Endothelial cell of umbilical vein (primary cell): Measurements from ENCODE around the gene CALU. TPM values are rescaled to one million over a fixed set of nuclear protein-coding genes. Genes with fewer than 3 reads are reported as not detected.

Source experiments
- BruUV-seq: library from RNA; stranded (reverse); fragments of 400-500 nt; replicated peaks from 2 replicates; lab custom pipeline; 2021; lab: Mats Ljungman, UMichigan
- CTCF ChIA-PET: fragments of 300-600, 350-600 bp; sonication (Branson Sonifier 250); formaldehyde crosslinking; loops from one replicate; lab custom pipeline; 2021; ENCODE audit warnings: antibody characterized with exemption, inconsistent platforms; lab: Charles Lee
- POLR2A ChIA-PET: fragments of 300-600, 350-600 bp; sonication (Branson Sonifier 250); formaldehyde crosslinking; loops from one replicate; lab custom pipeline; 2021; ENCODE audit warnings: antibody characterized with exemption, inconsistent platforms; lab: Charles Lee
- DNase-seq: peaks from one replicate; pipeline ENCODE4 v3.0.0-alpha.2; 2011; ENCODE audit warnings: low read depth, low spot score
- FAIRE-seq: peaks from 2 replicates; lab custom pipeline; 2011; peaks lifted over from hg19 to GRCh38; lab: Jason Lieb, UNC
- H2AFZ ChIP-seq: 2 replicates; pipeline ENCODE4 v1.6.0; 2012; ENCODE audit warnings: low read depth, low read length, control low read depth, inconsistent platforms
- H3K27ac ChIP-seq: 2 replicates; pipeline ENCODE4 v1.5.1; 2011; ENCODE audit warnings: low read depth, mild to moderate bottlenecking, control low read depth, low read length, moderate library complexity; ENCODE audit not compliant: insufficient read depth
- H3K27me3 ChIP-seq, 2 experiments: 2 replicates each; pipeline versions ENCODE4 v1.6.0 to v1.6.1; 2011; ENCODE audit warnings: low read length in 2 of 2, mixed read lengths in 1 of 2; ENCODE audit not compliant: control insufficient read depth in 2 of 2, insufficient read depth in 2 of 2
- H3K36me3 ChIP-seq, 2 experiments: 2 replicates in 1 of 2; 3 replicates in 1 of 2; pipeline ENCODE4 v1.5.1; 2011; ENCODE audit warnings: low read length in 2 of 2, mild to moderate bottlenecking in 1 of 2, moderate library complexity in 1 of 2; ENCODE audit not compliant: control insufficient read depth in 2 of 2, insufficient read depth in 2 of 2; ENCODE audit errors: extremely low read depth in 1 of 2
- H3K4me1 ChIP-seq: 3 replicates; pipeline ENCODE4 v1.5.1; 2011; ENCODE audit warnings: mild to moderate bottlenecking, low read length; ENCODE audit not compliant: control insufficient read depth, insufficient read depth; ENCODE audit errors: extremely low read depth
- H3K4me2 ChIP-seq: 2 replicates; pipeline ENCODE4 v1.6.1; 2011; ENCODE audit warnings: low read length, control low read depth, mixed read lengths; ENCODE audit not compliant: insufficient read depth
- H3K4me3 ChIP-seq, 3 experiments: fragments of 200-600 bp in 1 of 3; sonication (generic), shearing (Covaris generic) in 1 of 3; replicated peaks in 1 of 3; 2 replicates each; pipeline ENCODE4 v1.5.1; 2011 to 2016; ENCODE audit warnings: control low read depth in 3 of 3, low read length in 3 of 3, mild to moderate bottlenecking in 2 of 3, inconsistent platforms in 1 of 3, low read depth in 1 of 3, moderate library complexity in 1 of 3; ENCODE audit not compliant: insufficient read depth in 1 of 3
- H3K79me2 ChIP-seq: 2 replicates; pipeline ENCODE4 v1.6.0; 2012; ENCODE audit warnings: low read length, inconsistent platforms; ENCODE audit not compliant: control insufficient read depth, insufficient read depth
- H3K9ac ChIP-seq: replicated peaks from 2 replicates; pipeline ENCODE3; 2011; ENCODE audit warnings: low read length, control low read depth; ENCODE audit not compliant: insufficient read depth; ENCODE audit errors: extremely low read depth
- H3K9me1 ChIP-seq: replicated peaks from 3 replicates; pipeline ENCODE4 v1.6.0; 2011; ENCODE audit warnings: mild to moderate bottlenecking, low read length; ENCODE audit not compliant: control insufficient read depth, insufficient read depth; ENCODE audit errors: extremely low read depth
- H3K9me3 ChIP-seq: replicated peaks from 2 replicates; pipeline ENCODE4 v1.5.1; 2012; ENCODE audit warnings: low read length, inconsistent platforms; ENCODE audit not compliant: control insufficient read depth, insufficient read depth
- H4K20me1 ChIP-seq: replicated peaks from 2 replicates; pipeline ENCODE3; 2011; ENCODE audit warnings: mild to moderate bottlenecking, low read length; ENCODE audit not compliant: control insufficient read depth, insufficient read depth; ENCODE audit errors: extremely low read depth
- FOS ChIP-seq: IDR thresholded peaks from 2 replicates; pipeline ENCODE4 v1.6.1; 2011; ENCODE audit warnings: mild to moderate bottlenecking, low read length, moderate library complexity, borderline replicate concordance; ENCODE audit not compliant: insufficient read depth
- GATA2 ChIP-seq: IDR thresholded peaks from 2 replicates; pipeline ENCODE4 v1.7.0; 2011; ENCODE audit warnings: low read depth, mild to moderate bottlenecking, moderate library complexity, mixed read lengths, low read length; ENCODE audit not compliant: insufficient read length, insufficient read depth
- JUN ChIP-seq: IDR thresholded peaks from 2 replicates; pipeline ENCODE4 v1.6.1; 2011; ENCODE audit warnings: borderline replicate concordance, low read depth; ENCODE audit not compliant: insufficient read length, insufficient read depth
- POLR2A ChIP-seq: IDR thresholded peaks from 2 replicates; pipeline ENCODE4 v1.6.1; 2012; ENCODE audit warnings: low read depth, mild to moderate bottlenecking, control low read depth, low read length
- POLR2AphosphoS5 ChIP-seq: IDR thresholded peaks from 2 replicates; pipeline ENCODE4 v1.6.1; 2012; ENCODE audit warnings: low read depth, mild to moderate bottlenecking, control low read depth, low read length, moderate library complexity; ENCODE audit not compliant: insufficient read depth
- dilution Hi-C: fragments of 300-500 bp; cut with MboI; formaldehyde crosslinking; loops from one replicate; pipeline ENCODE4 v1.15.0; 2019; ENCODE audit warnings: low sequenced_read_pairs; ENCODE audit not compliant: extremely low pct_ligation_motif_present
- intact Hi-C: fragments of 100-400 bp; cut with micrococcal nuclease; formaldehyde crosslinking; loops from one replicate; pipeline ENCODE4 v1.10.0; 2022
- polyA plus RNA-seq, 4 experiments: library from polyadenylated mRNA; depleted of rRNA in 3 of 4; stranded (reverse) in 3 of 4; unstranded in 1 of 4; fragments of >200 nt; gene quantifications; 2 replicates each; pipeline versions ENCODE4 v1.2.1 to v1.2.3, GENCODE V29; 2011 to 2012; ENCODE audit warnings: missing spikeins in 1 of 4
- total RNA-seq: library from RNA; stranded (reverse); gene quantifications from 2 replicates; pipeline ENCODE4 v1.2.3, GENCODE V29; 2021
- TF ChIP-seq, protein P1 (sequence below): IDR thresholded peaks from 2 replicates; pipeline ENCODE4 v1.6.1; 2011; ENCODE audit not compliant: insufficient read depth, insufficient read length
- TF ChIP-seq, protein P2 (sequence below), 2 donors: IDR thresholded peaks; 1 replicate in 1 of 2; 2 replicates in 1 of 2; pipeline ENCODE4 v1.5.1; 2011; ENCODE audit warnings: low read length in 2 of 2, mild to moderate bottlenecking in 2 of 2, moderate library complexity in 2 of 2, control low read depth in 1 of 2, inconsistent platforms in 1 of 2, low read depth in 1 of 2; ENCODE audit not compliant: insufficient read depth in 1 of 2; ENCODE audit errors: extremely low read depth in 1 of 2

CALU gene
- total and polyA plus RNA-seq, 2 donors (not counting 3 experiments of a cell fraction or from before 2014, with no cell fraction given): 135 to 257 TPM

DNA sequence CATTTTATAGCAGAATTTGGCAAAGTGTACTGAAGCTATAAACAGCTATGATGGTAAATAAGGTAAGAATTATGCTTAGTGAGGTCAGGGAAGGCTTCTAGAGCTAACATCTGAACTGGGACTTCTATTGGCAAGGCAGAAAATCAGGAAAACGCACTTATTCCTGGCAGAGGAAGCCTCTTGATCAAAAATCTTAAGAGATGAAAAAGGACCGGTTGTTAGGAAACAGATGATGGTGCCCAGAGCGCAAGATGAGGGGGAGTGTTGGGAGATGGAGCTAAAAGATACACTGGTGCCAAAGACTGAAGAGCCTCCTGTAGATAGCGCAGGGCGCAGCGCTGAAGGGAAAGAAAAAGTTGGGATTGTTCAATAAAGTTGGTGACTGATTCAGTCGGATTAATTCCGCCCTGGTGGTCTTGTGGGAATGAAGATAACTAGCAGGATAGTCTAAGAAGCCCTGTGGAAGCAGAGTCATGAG lies 550 bp upstream of the CALU start:
- BruUV-seq: TSS peak; percentile 98
- ChIA-PET POLR2A (interaction anchor here (0.7 to 2.2 kb wide), 5 partner anchors 13 to 246 kb away, joined by 4 to 7 read pairs (median 4); no protein-coding TSS in a partner anchor), CTCF (interaction anchor here (0.8 to 2.0 kb wide), 10 partner anchors 10 to 425 kb away, joined by 3 to 5 read pairs (median 3); partner anchors contain the start of gene ATP6V1F)
- Histone ChIP-seq H3K27me3 (peaks cover 0 to 1% of the 10 kb centered on the region in 2 experiments), H3K9me1 (no peaks in the 10 kb centered on the region), H4K20me1 (peaks cover 10% of the 10 kb centered on the region), H3K4me3 (peak overlapping the region; percentile 1 to 55 (median 40)), H3K9me3 (no peaks in the 10 kb centered on the region), H3K9ac (peak overlapping the region; percentile 73), H2AFZ (peak overlapping the region; percentile 21), H3K79me2 (peaks cover 44% of the 10 kb centered on the region), H3K4me2 (peak overlapping the region; percentile 69), H3K4me1 (peaks cover 33% of the 10 kb centered on the region), H3K27ac (peak overlapping the region; percentile 85), H3K36me3 (no peaks in the 10 kb centered on the region)
- TF ChIP-seq FOS (no peak), POLR2A (no peak), POLR2AphosphoS5 (no peak), JUN (no peak), GATA2 (no peak)
- TF ChIP-seq, protein P1, sequence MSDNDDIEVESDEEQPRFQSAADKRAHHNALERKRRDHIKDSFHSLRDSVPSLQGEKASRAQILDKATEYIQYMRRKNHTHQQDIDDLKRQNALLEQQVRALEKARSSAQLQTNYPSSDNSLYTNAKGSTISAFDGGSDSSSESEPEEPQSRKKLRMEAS: no peak
- TF ChIP-seq, protein P2, sequence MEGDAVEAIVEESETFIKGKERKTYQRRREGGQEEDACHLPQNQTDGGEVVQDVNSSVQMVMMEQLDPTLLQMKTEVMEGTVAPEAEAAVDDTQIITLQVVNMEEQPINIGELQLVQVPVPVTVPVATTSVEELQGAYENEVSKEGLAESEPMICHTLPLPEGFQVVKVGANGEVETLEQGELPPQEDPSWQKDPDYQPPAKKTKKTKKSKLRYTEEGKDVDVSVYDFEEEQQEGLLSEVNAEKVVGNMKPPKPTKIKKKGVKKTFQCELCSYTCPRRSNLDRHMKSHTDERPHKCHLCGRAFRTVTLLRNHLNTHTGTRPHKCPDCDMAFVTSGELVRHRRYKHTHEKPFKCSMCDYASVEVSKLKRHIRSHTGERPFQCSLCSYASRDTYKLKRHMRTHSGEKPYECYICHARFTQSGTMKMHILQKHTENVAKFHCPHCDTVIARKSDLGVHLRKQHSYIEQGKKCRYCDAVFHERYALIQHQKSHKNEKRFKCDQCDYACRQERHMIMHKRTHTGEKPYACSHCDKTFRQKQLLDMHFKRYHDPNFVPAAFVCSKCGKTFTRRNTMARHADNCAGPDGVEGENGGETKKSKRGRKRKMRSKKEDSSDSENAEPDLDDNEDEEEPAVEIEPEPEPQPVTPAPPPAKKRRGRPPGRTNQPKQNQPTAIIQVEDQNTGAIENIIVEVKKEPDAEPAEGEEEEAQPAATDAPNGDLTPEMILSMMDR (IDR thresholded peaks at IDR 0.05; ENCODE audit: extremely low read depth in 1 of 2, insufficient read depth in 1 of 2, low read depth in 1 of 2, low read length in 2 of 2): no peak
- intact Hi-C loops: loop anchor here (1.0 kb wide), 1 partner anchor 91 kb away; no protein-coding TSS in a partner anchor
- FAIRE-seq (no peak), DNase-seq (no peak)
- dilution Hi-C loops: no loop called here
